ENCODE measurements around the gene TBC1D1.
A peak's percentile ranks its signal among the peaks of the same experiment; 100 is the strongest.

TBC1D1 gene

DNA sequence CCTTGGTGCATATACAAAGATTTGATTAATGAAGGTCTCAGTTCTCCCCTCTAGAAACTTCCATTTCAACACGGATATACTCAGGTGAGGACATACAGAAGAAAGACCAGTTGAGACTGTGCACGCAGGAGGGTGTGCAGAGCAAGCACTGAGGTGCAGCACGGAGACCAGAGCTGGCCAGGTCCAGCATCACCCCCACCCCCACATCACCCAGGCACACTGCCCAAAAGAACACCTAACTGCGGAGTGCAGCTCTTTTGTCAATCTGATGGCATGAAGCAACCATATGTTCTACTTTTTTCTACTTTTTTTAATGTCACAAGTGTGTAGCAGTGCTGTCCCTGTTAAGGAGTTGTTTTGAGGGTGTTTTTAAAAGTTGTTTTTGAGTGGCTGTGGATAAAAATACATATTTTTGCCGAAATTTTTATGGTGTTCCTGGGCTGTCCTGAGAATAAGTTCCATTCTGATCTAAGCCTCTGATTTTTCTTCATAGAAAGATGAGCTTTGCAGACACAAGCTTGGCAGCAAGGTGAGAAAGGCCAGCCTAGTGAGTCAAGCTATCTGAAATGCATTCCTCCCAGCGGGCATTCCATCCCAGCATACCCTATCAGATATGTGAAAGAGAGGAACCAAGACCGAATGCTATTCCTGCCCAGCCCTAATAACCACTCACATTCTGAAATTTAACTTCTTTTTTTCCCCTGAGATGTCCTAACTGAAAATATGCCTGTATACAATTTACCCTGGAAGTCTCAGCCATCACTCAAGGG, 243.0 kb downstream of the TBC1D1 start:
- DNase-seq = no peak

DNA sequence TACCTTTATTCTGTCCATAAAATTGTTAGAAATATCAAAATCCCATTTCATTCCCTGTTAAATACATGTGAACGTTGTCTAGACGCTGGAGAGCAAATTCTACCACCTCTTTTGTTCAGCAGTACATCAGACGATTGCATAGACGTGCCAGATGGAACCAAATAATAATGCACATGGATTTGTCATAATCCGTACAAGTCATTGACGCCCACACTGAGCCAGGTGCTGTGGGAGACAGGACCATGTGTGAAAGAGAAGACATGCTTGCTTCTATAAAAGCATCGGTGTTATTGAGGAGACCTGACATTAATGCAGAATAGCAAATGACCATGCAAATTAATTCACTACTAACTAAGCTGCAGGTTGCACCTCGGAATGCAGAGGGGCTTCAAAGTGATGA, 244.3 kb downstream of the TBC1D1 start:
- DNase-seq = no peak

DNA sequence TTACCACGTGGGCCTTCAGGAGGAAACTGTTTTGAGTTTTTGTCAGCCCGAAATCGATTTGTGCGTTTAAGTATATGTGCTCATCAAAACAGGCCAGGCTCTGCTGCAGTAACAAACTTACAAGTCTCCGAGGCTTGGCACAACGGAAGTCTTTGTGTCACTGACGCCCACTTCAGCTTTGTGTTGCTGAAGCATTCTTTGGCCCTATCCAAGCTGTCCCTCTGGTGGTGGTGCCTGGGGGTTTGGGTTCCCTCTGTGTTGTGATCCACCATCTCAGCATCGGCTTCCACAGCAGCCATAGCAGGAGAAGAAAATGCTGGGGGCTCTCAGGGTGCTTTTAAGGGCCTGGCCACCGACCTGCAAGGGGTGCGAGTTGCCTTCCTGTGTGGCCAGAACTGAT, 245.7 kb downstream of the TBC1D1 start:
- DNase-seq = no peak

DNA sequence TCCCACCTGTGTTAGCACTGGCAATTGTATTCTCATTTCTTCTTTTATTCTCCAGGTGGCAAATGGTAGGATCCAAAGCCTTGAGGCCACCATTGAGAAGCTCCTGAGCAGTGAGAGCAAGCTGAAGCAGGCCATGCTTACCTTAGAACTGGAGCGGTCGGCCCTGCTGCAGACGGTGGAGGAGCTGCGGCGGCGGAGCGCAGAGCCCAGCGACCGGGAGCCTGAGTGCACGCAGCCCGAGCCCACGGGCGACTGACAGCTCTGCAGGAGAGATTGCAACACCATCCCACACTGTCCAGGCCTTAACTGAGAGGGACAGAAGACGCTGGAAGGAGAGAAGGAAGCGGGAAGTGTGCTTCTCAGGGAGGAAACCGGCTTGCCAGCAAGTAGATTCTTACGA, 246.2 kb downstream of the TBC1D1 start:
- DNase-seq = no peak

DNA sequence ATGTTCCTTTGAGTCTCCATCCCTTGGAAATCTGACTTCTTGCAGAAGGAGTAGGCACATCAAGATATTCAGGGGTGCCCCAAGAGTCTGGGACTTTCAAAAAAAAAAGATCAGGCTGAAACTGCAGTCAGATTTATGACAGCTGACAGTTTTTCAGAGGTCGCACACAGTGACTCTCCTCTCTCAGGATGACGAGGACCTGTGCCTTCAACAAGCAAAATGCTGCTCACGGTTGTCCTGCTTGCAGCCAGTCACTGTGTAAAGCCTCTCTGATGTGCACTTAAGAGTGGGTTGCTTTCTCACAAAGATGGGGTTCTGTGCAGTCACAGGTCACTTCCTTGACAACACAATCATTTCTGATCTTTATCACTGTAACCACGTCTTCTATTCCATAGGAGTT, 247.5 kb downstream of the TBC1D1 start:
- DNase-seq = no peak

DNA sequence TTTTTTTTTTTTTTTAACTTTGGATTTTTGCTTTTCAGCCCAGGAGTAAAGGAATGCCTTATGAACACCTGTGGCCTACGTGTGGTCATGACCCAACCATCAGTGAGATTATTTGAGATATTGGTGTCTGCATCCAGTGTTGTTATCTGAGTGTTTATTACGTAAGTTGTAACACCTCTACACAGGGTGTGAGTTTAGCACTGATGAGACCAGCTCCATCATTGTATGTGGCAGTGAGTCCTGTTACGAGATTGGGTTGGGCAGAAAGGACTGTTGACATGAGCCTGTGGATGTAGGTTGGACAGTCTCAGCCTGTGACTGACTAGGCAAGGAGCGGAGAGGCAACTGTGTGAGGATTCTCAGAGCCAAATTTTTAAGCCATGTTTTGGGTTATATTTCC, 248.3 kb downstream of the TBC1D1 start:
- no peak for DNase-seq

DNA sequence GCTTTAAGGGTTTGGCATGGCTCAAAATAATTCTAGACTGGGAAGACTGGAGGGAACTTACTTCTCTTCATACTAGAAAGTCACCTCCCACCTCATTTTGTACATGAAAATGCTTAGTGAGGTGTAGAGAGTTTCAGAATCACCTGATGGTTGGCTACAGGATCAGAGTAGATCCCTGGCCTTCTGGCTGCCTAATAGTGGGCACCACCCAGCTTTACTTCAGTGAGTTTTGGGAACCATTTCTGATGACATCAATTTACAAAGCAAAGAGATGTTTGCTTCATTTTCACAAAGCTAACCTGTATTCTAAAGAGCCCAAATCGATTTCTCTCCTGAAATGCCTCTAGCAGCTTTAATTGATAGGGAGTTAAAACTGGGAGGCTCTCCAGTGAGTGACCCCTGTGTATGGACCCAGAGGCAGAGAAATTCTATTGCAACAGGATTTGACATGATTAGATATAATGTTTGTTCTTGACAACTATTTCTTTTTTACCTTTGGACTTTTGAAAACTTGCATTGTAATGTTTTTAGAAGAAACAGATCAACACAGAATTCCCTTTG, 249.8 kb downstream of the TBC1D1 start:
- DNase-seq = no peak

DNA sequence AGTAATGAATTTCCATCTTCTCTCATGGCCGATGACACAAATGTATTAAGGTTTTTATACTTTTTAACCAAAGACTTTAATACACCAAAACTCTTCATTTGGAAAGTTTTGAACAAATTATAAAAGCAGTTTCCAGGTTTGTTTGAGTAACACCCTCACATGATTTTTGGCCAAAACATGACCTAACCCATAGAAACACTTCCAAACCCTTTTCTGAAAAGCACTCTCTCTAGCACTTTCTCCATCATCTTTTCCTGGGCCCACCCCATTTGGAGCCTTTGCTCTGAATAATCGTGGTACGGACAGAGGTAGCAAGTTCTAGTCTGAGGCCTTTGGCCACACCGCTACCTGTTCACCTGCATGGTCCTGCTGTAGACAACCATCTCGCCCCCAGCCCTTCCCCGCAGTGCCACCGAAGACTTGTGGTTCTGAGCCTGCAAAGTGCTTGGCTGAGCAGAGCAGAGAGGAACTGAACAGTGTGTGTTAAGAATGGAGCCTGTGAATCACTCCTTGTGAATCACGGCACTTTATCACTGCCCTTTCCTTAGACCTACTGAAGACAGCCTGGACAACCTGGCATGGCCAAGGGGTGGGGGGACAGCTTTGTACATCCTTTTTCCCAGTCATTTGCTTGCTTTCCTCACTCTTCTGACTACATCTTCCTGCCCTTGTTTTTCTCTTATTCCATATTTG, 251.1 kb downstream of the TBC1D1 start:
- DNase-seq = no peak

DNA sequence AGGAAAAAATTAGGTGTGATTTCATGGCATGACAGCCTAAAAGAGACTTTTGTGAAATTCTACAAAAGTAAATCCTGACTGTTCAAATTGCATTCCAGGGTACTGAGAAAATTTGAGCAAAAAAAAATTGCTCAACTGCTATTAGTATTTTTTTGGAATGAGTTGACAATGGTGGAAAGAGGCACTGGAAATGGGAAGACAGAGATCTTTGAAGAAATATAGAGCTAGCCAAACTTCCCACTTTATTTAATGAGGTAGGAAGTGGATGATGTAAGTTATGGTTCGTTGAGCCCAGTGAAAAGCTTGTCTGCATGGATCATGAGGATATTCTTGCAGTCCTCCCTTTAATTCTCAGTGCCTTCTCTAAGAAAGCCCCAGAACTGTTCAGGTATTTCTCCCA, 253.1 kb downstream of the TBC1D1 start:
- no peak for DNase-seq

DNA sequence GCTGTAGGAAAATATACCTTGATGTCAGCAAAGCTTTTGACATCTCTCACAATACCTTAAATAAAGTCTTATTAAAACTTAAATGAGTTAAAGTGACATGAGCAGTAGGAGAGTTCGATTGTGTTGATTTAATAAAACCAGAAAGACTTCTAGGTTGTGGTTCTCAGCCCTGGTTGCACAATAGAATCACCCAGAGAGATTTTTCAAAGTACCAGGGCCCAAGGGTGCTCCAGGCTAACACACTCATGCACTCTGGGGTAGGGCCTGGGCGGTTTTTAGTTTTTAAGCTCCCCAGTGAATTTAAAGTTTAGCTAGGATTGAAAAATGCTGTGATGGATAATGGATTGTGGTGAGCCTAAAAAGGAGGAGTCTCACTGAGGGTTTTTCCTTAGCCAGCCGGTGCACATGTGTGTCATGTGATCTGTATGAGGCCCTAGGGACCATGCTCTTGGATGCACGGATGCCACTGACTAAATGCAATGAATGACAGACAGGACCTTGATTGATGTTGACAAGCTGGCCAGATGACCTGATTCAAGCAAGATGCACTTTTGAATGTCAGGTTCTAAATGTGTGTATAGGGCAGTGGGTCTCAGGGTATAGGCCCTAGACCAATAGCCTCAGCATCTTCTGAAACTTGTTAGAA, 254.3 kb downstream of the TBC1D1 start:
- no peak for DNase-seq

DNA sequence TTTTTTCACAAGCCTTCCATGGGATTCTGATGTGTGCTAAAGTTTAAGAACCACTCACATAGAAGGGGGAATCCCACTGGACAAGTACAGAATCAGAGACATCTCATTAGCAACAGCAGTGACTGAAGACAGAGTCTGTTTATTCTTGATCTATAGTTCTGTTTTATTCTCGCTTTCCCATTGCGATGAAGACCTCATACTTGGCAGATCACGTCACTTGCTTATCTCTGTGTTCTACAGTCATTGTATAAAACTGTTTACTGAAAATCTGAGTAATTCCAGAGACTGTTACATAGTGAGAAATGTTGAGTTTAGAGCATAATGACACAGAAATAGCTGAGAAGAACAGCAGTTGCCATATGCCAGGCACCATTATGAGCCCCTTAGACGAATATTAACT, 254.9 kb downstream of the TBC1D1 start:
- no peak for DNase-seq

DNA sequence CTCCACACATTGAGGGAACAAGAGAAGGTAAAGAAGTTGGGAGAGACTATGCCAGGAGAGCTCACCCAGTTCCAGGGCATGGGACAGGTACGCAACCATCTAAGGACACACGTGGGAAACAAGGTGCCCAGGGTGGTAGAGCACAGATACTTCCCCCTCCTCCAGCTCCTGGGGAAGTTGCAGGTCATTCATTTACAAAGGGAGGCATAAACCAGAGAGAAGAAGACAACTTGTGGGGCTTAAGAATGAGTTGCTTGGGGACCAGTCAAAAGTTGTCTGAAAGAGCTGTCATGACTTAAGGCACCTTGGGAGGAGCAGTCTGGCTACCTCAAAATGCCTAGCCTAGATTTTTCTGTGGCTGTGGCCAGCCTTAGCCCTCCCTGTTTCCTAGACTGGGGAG, 255.5 kb downstream of the TBC1D1 start:
- no peak for DNase-seq

DNA sequence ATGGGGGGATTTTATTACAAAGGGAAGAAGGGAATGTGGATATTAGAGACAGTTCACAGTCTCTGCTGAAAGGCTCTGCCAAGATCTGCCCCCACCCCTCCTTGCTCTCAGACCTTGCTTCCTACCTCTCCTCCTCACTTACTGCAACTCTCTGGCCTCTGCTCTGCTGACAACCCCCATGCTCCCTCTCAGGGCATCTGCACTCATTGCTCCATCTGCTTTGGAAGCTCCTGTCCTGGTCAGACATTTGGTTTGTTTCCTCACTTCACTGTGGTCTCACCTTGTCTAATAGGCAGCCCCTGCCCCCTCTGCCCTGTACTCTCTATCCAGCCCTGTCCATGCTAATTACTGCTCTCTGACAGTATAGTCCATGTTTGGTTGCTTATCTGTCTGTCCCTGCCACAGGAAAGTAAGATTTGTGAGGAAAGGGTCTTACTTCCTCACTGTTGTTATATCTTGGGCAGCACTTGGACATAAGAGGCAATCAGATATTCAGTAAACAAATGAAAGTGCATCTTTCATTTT, 258.6 kb downstream of the TBC1D1 start:
- no peak for DNase-seq

DNA sequence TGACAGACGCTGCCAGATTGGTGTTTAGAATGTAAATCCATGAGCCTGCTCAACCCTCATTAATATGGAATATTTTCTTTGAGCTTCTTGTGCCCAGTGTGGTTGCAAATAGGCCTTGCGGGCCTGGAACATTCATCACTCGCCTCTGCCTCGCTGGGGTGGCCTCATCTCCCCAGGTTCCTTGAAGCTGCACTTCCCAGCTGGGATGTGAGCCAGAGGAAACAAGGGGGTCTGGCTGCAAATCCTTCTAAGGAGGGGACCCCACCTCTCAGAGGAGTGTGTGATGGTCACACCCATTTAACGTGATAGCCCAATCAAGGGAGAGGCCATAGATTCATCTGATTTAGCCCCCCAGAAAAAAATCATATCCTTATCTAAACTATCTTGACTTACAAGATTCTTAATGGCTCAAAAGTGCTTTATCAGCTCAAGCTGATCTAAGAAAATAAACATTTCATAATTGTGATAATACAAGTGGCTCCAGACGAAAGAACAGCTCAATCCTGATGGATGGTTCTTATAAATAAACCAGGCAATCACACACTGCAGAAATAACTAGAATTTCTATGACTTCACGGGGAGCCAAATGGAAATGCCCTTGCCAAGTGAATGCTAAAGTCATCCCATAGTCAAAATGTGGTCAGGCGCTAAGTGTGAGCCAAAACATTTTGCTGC, 259.2 kb downstream of the TBC1D1 start:
- no peak for DNase-seq

DNA sequence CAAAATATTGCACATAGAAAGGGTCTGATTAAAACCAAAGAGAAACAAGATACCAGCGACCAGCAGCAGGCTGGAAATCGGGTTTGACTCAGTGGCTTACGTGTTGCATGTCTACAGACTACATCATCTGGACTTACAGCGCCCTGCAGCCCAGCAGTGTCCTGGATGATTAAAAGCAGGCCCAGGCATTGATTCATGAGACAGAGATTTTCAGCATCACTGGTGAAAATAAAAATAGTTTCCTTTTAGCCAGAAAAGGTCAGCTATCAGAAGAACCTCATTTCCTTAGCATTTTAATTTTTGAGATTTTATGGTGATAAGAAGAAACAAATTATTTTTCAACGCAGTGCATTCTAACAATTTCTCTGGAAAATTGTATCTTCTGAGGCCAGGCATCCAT, 259.9 kb downstream of the TBC1D1 start:
- DNase-seq = no peak

DNA sequence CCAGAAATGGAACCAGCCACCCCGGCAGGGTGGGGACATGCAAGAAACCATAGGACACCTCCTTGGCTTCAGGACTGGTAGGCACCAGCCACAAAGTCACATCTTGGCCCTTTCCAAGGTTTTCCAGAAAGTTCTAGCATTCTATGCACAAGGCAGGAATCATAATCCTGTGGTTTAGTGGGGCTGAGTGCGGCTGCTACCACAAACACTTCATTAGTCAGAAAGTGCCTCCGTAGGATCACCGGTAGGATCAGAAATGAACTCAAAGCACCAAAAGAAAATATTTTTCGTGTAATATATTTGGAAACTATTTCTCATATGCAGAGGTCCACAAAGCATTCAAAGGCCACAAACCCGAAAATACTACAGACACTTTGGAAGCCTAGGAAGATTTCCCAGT, 261.0 kb downstream of the TBC1D1 start:
- no peak for DNase-seq

DNA sequence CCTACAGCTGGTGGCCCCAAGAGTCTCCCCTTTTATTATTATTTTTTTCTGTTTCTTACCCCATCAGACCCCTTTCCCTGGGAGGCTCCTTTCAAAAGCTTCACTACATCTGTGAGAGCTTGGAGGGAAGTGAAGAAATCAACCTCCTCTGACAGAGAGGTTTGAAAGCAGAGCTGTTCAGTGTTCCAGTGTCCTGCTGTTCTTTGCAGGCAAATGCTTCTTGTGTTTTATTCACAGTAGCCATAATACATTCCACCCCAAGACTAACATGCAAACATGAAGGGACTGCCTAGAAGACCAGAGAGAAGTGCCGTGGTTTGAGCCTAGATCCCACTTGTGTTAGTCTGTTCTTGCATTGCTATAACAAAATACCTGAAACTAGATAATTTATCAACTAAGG, 261.4 kb downstream of the TBC1D1 start:
- no peak for DNase-seq

DNA sequence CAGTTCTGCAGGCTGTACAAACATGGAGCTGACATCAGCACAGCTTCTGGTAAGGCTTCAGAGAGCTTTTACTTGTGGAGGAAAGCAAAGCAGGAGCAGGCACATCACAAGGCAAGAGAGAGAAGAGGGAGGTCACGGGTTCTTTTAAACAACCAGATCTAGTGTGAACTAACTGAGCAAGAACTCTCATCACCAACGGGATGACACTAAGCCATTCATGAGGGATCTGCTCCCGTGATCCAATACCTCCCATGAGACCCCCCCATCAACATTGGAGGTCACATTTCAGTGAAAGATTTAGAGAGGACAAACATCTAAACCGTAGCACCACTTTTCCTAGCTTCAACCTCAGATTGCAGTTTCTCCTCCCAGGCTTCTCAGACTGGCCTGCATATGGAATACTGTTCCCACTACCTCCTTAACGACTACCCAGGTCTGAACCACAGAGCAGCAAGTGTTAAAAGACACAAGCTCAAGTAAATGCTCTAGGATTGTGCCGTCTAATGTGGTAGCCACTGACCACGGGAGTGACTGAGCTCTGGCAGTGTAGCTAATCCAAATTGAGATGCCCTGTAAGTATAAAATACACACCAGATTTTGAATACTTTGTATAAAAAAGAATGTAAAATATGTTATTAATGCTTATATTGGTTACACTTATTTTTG, 262.0 kb downstream of the TBC1D1 start:
- no peak for DNase-seq

DNA sequence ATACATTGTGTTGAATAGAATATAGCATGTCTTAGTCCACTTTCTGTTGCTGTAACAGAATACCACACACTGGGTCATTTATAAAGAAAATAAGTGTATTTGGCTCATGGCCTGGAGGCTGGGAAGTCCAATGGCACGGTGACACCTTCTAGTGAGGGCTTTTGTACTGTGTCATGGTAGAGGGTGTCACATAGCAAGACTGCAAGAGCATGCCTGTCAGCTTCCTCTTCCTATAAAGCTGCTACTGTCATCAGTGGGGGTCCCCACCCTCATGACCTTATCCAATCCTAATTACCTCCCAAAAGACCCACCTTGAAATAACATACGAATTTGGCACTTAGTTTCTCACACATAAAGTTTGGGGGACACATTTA, 262.5 kb downstream of the TBC1D1 start:
- no peak for DNase-seq

DNA sequence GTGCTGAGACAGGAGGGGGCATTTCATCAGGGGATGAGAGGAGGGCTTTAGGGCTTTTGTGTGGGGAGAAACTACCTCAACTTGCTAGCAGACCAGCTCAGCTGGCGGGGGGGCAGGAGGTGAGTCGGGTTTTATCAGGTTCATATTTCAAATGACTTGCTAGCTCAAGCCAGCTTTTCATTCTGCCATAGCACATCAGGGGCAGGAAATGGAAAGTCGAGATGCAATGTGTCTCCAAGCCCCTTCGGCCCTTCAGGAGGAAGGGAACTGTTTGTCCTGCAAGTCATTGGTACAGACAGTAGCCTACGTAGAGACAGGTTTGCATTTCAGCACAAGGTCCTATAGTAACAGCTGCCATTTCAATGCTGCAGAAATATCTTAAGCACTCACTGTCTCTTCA, 263.4 kb downstream of the TBC1D1 start:
- no peak for DNase-seq

DNA sequence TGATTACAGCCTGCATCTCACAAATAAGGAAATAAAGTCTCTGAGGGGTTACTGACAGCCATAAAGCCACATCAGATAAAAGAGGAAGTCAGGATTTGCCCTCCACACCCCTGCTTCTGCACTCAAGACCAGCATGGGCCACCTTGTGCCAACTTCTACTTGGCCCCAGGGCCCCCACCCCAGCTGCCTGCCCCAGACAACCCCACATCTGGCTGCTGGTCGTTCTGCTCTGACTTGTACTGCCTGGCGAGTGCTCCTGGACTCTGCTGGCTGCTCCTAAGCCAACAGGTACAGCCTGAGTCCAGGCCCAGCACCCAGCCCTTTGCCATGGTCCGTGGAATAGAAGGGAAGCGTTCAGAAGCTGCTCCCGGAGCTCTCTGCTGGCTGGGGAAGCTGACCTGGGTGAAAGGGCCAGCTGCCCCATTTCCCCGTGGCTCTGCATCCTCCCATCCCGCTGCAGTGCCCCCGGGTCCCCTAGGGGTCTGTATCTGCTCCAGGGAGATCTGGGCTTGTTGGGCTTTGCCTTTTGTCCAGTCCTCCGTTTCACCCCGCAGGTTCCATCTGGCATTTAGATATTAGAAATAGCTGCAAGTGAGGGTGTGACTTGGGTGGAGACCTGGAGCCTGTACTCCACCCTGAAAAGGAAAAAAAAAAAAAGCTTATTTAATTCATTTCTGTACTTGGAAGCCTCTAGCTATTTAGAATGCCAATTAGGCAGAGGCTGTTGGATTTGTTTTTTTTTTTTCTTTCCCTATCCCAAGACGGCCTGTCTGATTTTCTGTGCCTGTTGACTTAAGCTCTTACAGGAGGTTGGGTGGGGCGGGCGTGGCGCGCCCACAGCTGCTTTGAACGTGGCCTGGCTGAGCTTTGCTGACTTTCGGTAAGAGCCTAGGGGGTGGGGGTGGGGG, 264.1 kb downstream of the TBC1D1 start:
- peak; percentile 59 for DNase-seq

Data from hematopoietic multipotent progenitor cell treated with erythropoietin and hydrocortisone succinate and interleukin-3 and kit ligand, for 8 days (in vitro differentiated cells).